Erythroblast (primary cell): Measurements from ENCODE around the gene CACNA2D4.

Experiments used
- GATA1 ChIP-seq: IDR thresholded peaks from 2 replicates; pipeline ENCODE4 v1.6.1; 2011; ENCODE audit warnings: low read depth, mild to moderate bottlenecking, control low read depth, low read length, moderate library complexity
- POLR2A ChIP-seq: IDR thresholded peaks from 2 replicates; pipeline ENCODE4 v1.6.1; 2011; ENCODE audit warnings: mild to moderate bottlenecking, low read length

DNA sequence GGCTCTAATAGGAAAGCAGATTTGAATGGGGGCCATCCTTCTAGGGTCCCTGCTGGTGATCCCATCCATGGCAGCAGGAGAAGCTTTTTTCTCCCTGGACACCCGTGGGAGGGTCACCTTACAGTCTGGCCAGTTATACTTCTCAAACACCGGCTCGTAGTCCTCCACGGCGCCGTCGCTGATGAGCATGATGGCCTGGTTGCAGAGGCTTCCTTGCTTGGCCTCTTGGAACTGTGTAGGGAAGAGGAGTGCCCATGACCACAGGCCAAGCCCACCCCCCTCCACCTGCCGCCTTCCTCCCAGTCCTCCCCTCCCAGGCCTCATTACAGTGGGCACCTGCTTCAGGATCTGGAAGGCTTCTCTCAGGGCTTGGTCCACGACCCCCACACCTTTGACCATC is 33.8 kb downstream of the CACNA2D4 start:
- TF ChIP-seq POLR2A (no peak), GATA1 (no peak)
